Body of pancreas (tissue), 4 donors: ENCODE results near the gene RPL4.

Source experiments
- POLR2A ChIP-seq, 3 donors: fragments of 450-650 bp; IDR thresholded peaks; one replicate each; pipeline ENCODE4 v1.6.1; 2016; ENCODE audit warnings: antibody characterized with exemption in 3 of 3, mild to moderate bottlenecking in 2 of 3
- TF ChIP-seq, protein P1 (sequence below), 7 experiments: fragments of 450-650 bp in 4 of 7; fragments of 200-600 bp in 3 of 7; sonication (generic) in 3 of 7; IDR thresholded peaks; one replicate each; pipeline ENCODE4 v1.5.1; 2016 to 2019; ENCODE audit warnings: antibody characterized with exemption in 7 of 7

DNA sequence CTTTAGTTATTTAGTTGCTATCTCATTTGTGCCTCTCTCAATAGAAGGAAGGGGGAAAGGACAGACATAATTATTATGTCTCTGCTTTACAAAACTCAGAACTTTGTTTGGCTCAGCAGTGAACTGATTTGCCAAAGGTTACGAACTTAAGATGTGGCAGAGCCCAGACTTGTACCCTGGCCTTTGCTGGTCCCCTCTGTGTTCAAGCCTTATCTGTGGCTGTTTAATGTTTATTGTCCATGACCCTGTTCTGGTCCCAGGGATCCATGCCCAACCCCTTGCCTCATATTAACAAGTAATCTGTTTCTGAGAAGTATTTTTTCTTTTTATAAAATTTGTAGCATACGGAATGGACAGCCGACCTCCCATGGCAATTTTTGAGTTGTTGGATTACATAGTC is 17.8 kb downstream of the RPL4 start:
- TF ChIP-seq, protein P1, sequence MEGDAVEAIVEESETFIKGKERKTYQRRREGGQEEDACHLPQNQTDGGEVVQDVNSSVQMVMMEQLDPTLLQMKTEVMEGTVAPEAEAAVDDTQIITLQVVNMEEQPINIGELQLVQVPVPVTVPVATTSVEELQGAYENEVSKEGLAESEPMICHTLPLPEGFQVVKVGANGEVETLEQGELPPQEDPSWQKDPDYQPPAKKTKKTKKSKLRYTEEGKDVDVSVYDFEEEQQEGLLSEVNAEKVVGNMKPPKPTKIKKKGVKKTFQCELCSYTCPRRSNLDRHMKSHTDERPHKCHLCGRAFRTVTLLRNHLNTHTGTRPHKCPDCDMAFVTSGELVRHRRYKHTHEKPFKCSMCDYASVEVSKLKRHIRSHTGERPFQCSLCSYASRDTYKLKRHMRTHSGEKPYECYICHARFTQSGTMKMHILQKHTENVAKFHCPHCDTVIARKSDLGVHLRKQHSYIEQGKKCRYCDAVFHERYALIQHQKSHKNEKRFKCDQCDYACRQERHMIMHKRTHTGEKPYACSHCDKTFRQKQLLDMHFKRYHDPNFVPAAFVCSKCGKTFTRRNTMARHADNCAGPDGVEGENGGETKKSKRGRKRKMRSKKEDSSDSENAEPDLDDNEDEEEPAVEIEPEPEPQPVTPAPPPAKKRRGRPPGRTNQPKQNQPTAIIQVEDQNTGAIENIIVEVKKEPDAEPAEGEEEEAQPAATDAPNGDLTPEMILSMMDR (IDR thresholded peaks at IDR 0.05) = no peak
- no peak for TF ChIP-seq POLR2A (IDR thresholded peaks at IDR 0.05)
